Measurements from ENCODE around the gene ZNF407.

Gene ZNF407

GRCh38 chr18:74862094-74862493 is 264.4 kb downstream of the ZNF407 start:
- Histone ChIP-seq H3K4me1 (peaks cover 5% of the 10 kb centered on the region), H3K4me2 (ENCODE audit: low read length) (no peak overlapping the region), H3K4me3 (ENCODE audit: low read depth, low read length) (no peak overlapping the region), H3K79me2 (no peaks in the 10 kb centered on the region), H3K27me3 (ENCODE audit: control insufficient read depth, insufficient read depth, low read length) (no peaks in the 10 kb centered on the region), H2AFZ (no peak overlapping the region), H3K27ac (no peak overlapping the region), H3K36me3 (ENCODE audit: control insufficient read depth, insufficient read depth, low read length) (no peaks in the 10 kb centered on the region), H3K9me3 (ENCODE audit: control insufficient read depth, low read length) (no peaks in the 10 kb centered on the region), H3K9ac (no peak overlapping the region)
- TF ChIP-seq CTCF (IDR thresholded peaks at IDR 0.05) = no peak

- no peaks in the 10 kb centered on the region for H3K27me3 ChIP-seq (ENCODE audit: control insufficient read depth, insufficient read depth, low read length)
- no peak for TF ChIP-seq CTCF (IDR thresholded peaks at IDR 0.05)
- no peak overlapping the region for H3K9ac ChIP-seq
- no peaks in the 10 kb centered on the region for H3K4me1 ChIP-seq
- H3K9me3 ChIP-seq (ENCODE audit: control insufficient read depth, low read length) = no peaks in the 10 kb centered on the region
- H3K36me3 ChIP-seq (ENCODE audit: control insufficient read depth, insufficient read depth, low read length) = no peaks in the 10 kb centered on the region
- H3K27ac ChIP-seq = no peak overlapping the region
- no peak overlapping the region for H2AFZ ChIP-seq
- H3K79me2 ChIP-seq = no peaks in the 10 kb centered on the region
- no peak overlapping the region for H3K4me2 ChIP-seq (ENCODE audit: low read length)
- no peak overlapping the region for H3K4me3 ChIP-seq (ENCODE audit: low read depth, low read length)
Measured at GRCh38 chr18:74866577-74866976, 268.9 kb downstream of the ZNF407 start.

- H3K4me1 ChIP-seq = no peaks in the 10 kb centered on the region
- no peaks in the 10 kb centered on the region for H3K36me3 ChIP-seq (ENCODE audit: control insufficient read depth, insufficient read depth, low read length)
- no peak for TF ChIP-seq CTCF (IDR thresholded peaks at IDR 0.05)
- H3K27me3 ChIP-seq (ENCODE audit: control insufficient read depth, insufficient read depth, low read length) = no peaks in the 10 kb centered on the region
- H3K4me3 ChIP-seq (ENCODE audit: low read depth, low read length) = no peak overlapping the region
- H2AFZ ChIP-seq = no peak overlapping the region
- no peak overlapping the region for H3K9ac ChIP-seq
- no peak overlapping the region for H3K27ac ChIP-seq
- H3K4me2 ChIP-seq (ENCODE audit: low read length) = no peak overlapping the region
- H3K79me2 ChIP-seq = no peaks in the 10 kb centered on the region
- no peaks in the 10 kb centered on the region for H3K9me3 ChIP-seq (ENCODE audit: control insufficient read depth, low read length)
Measured at GRCh38 chr18:74868461-74868860, 270.8 kb downstream of the ZNF407 start.

GRCh38 chr18:74869904-74870863 is 272.5 kb downstream of the ZNF407 start:
- no peaks in the 10 kb centered on the region for H3K4me1 ChIP-seq
- no peak overlapping the region for H3K9ac ChIP-seq
- no peaks in the 10 kb centered on the region for H3K27me3 ChIP-seq (ENCODE audit: control insufficient read depth, insufficient read depth, low read length)
- H3K79me2 ChIP-seq = no peaks in the 10 kb centered on the region
- H3K4me2 ChIP-seq (ENCODE audit: low read length) = no peak overlapping the region
- no peaks in the 10 kb centered on the region for H3K9me3 ChIP-seq (ENCODE audit: control insufficient read depth, low read length)
- TF ChIP-seq CTCF (IDR thresholded peaks at IDR 0.05) = no peak
- H3K4me3 ChIP-seq (ENCODE audit: low read depth, low read length) = no peak overlapping the region
- no peaks in the 10 kb centered on the region for H3K36me3 ChIP-seq (ENCODE audit: control insufficient read depth, insufficient read depth, low read length)
- H2AFZ ChIP-seq = no peak overlapping the region
- H3K27ac ChIP-seq = no peak overlapping the region

- Histone ChIP-seq H3K4me1 (no peaks in the 10 kb centered on the region), H3K4me3 (ENCODE audit: low read depth, low read length) (no peak overlapping the region), H3K9ac (no peak overlapping the region), H3K9me3 (ENCODE audit: control insufficient read depth, low read length) (no peaks in the 10 kb centered on the region), H3K4me2 (ENCODE audit: low read length) (no peak overlapping the region), H3K27ac (no peak overlapping the region), H3K36me3 (ENCODE audit: control insufficient read depth, insufficient read depth, low read length) (no peaks in the 10 kb centered on the region), H2AFZ (no peak overlapping the region), H3K27me3 (ENCODE audit: control insufficient read depth, insufficient read depth, low read length) (no peaks in the 10 kb centered on the region), H3K79me2 (no peaks in the 10 kb centered on the region)
- TF ChIP-seq CTCF (IDR thresholded peaks at IDR 0.05) = no peak
Measured at GRCh38 chr18:74870950-74871349, 273.3 kb downstream of the ZNF407 start.

All from parathyroid adenoma (tissue), 2 donors.